ENCODE results near the gene GGT7.

The GGT7 gene

GRCh38 chr20:34907616-34908469 lies 35.2 kb upstream of the GGT7 start:
- Histone ChIP-seq H3K9me3 (ENCODE audit: control insufficient read depth, insufficient read depth, low read depth, low read length) (no peaks in the 10 kb centered on the region), H3K4me3 (ENCODE audit: low read depth, low read length) (no peak overlapping the region)
- CTCF ChIA-PET = interaction anchor here (0.7 kb wide), 1 partner anchor 757 kb away, joined by 4 read pairs; no protein-coding TSS in a partner anchor
- TF ChIP-seq ZNF473 (tag by site-specific recombination; IDR thresholded peaks at IDR 0.05) (no peak), OSR2 (tag by site-specific recombination; IDR thresholded peaks at IDR 0.05) (peak; percentile 77), SETDB1 (IDR thresholded peaks at IDR 0.05; ENCODE audit: insufficient read length, low read length) (no peak), ZFP3 (tag by site-specific recombination; IDR thresholded peaks at IDR 0.05; ENCODE audit: low read depth) (no peak), PRDM10 (tag by site-specific recombination; IDR thresholded peaks at IDR 0.05) (peak; percentile 77), ZNF366 (tag by site-specific recombination; conservative IDR thresholded peaks at IDR 0.05) (peak; percentile 78), ZBTB17 (tag by site-specific recombination; IDR thresholded peaks at IDR 0.05) (peak; percentile 72), ZXDB (tag by site-specific recombination; IDR thresholded peaks at IDR 0.05) (peak; percentile 64; the same call in 1 of the 2 replicates), KLF10 (tag by site-specific recombination; IDR thresholded peaks at IDR 0.05) (no peak), ZNF585B (tag by site-specific recombination; IDR thresholded peaks at IDR 0.05) (no peak), ZNF132 (tag by site-specific recombination; IDR thresholded peaks at IDR 0.05; ENCODE audit: borderline replicate concordance) (no peak), ZSCAN30 (tag by site-specific recombination; IDR thresholded peaks at IDR 0.05) (0 out of 2 replicates have a peak, but pooled peaks have one; percentile 23), ZBTB21 (tag by site-specific recombination; IDR thresholded peaks at IDR 0.05) (no peak), FEZF1 (tag by site-specific recombination; IDR thresholded peaks at IDR 0.05) (peak; percentile 95), ZNF184 (tag by site-specific recombination; IDR thresholded peaks at IDR 0.05) (0 out of 2 replicates have a peak, but pooled peaks have one; percentile 51), ZNF660 (tag by site-specific recombination; IDR thresholded peaks at IDR 0.05) (no peak), TSHZ1 (tag by site-specific recombination; IDR thresholded peaks at IDR 0.05; ENCODE audit: borderline replicate concordance) (0 out of 2 replicates have a peak, but pooled peaks have one; percentile 9), ZNF600 (tag by site-specific recombination; IDR thresholded peaks at IDR 0.05) (peak; percentile 77), ZFP69B (tag by site-specific recombination; IDR thresholded peaks at IDR 0.05) (peak; percentile 82), ZNF629 (tag by site-specific recombination; IDR thresholded peaks at IDR 0.05) (peak; percentile 44; the same call in 1 of the 2 replicates), ZNF518A (tag by site-specific recombination; conservative IDR thresholded peaks at IDR 0.05; ENCODE audit: low read depth) (0 out of 2 replicates have a peak, but pooled peaks have one; percentile 27), ZEB2 (tag by site-specific recombination; IDR thresholded peaks at IDR 0.05) (peak; percentile 65; the same call in 1 of the 2 replicates)

More at GRCh38 chr20:34907616-34908469, 35.2 kb upstream of the GGT7 start:
- POLR2A ChIA-PET = no interaction called here
- no peaks in the 10 kb centered on the region for H3K36me3 ChIP-seq (ENCODE audit: control insufficient read depth in 2 of 2, insufficient read depth in 1 of 2, low read length in 2 of 2)
- peak overlapping the region; percentile 61; the same call in 1 of the 2 replicates for H3K27ac ChIP-seq (ENCODE audit: extremely low read depth, low read depth, low read length)
- peaks cover 9% of the 10 kb centered on the region for H3K4me1 ChIP-seq (ENCODE audit: control insufficient read depth, insufficient read depth, low read length)

Data from HEK293 (cell line).